Loucy (cell line): Measurements from ENCODE around the gene ARMC9.

ENCODE experiments used
- EZH2phosphoT487 ChIP-seq: fragments of 200-600 bp; IDR thresholded peaks from 2 replicates; pipeline ENCODE4 v1.6.1; 2018; ENCODE audit warnings: antibody characterized with exemption, mild to moderate bottlenecking, moderate library complexity, borderline replicate concordance
- TF ChIP-seq, protein P1 (sequence below): fragments of 200-600 bp; sonication (generic); conservative IDR thresholded peaks from 2 replicates; pipeline ENCODE4 v1.5.1; 2014; ENCODE audit warnings: mild to moderate bottlenecking, antibody characterized with exemption, low read length

DNA sequence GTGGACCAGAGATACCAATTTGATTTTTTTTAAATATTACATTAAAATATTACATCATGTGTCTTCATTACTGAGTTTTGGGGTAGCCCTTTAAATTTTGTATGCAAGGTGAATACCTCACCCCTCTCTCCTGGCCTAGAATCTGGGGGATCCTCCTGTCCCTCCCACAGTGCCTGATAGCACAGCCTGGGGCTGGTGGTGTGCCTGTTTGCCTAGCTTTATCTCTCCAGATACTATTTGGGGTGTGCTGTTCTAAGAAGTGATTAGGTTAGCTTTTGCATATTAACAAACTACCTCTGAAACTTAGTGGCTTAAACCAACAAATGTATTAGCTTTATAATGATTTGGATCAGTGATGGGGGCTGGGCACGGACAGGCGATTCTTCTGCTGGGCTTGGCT, 176.3 kb downstream of the ARMC9 start:
- TF ChIP-seq, protein P1, sequence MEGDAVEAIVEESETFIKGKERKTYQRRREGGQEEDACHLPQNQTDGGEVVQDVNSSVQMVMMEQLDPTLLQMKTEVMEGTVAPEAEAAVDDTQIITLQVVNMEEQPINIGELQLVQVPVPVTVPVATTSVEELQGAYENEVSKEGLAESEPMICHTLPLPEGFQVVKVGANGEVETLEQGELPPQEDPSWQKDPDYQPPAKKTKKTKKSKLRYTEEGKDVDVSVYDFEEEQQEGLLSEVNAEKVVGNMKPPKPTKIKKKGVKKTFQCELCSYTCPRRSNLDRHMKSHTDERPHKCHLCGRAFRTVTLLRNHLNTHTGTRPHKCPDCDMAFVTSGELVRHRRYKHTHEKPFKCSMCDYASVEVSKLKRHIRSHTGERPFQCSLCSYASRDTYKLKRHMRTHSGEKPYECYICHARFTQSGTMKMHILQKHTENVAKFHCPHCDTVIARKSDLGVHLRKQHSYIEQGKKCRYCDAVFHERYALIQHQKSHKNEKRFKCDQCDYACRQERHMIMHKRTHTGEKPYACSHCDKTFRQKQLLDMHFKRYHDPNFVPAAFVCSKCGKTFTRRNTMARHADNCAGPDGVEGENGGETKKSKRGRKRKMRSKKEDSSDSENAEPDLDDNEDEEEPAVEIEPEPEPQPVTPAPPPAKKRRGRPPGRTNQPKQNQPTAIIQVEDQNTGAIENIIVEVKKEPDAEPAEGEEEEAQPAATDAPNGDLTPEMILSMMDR = no peak
- TF ChIP-seq EZH2phosphoT487 = no peak
